Neural cell (in vitro differentiated cells): ENCODE data around the gene NRCAM. TPM values are rescaled to one million over a fixed set of nuclear protein-coding genes. Genes with fewer than 3 reads are reported as not detected.

Experiments
- H2AFZ ChIP-seq: fragments of 200-600, 300-800 bp; sonication (generic), shearing (Covaris generic); 2 replicates; pipeline ENCODE4 v1.6.0; 2014; ENCODE audit warnings: low read depth, mild to moderate bottlenecking, antibody characterized with exemption, low read length, moderate library complexity
- H3F3A ChIP-seq: fragments of 200-600 bp; shearing (Covaris generic); 2 replicates; pipeline ENCODE4 v1.6.1; 2016; ENCODE audit warnings: mild to moderate bottlenecking, moderate library complexity, mixed read lengths, antibody characterized with exemption, low read length; ENCODE audit not compliant: insufficient read depth, poor library complexity, severe bottlenecking
- H3K27ac ChIP-seq: fragments of 200-600, 300-800 bp; sonication (generic), shearing (Covaris generic); 2 replicates; pipeline ENCODE4 v1.5.1; 2014; ENCODE audit warnings: mild to moderate bottlenecking, low read length, moderate library complexity
- H3K27me3 ChIP-seq: fragments of 300-800, 200-600 bp; sonication (generic), shearing (Covaris generic); 2 replicates; pipeline ENCODE4 v1.6.0; 2014; ENCODE audit warnings: mild to moderate bottlenecking, low read depth, low read length, moderate library complexity; ENCODE audit not compliant: insufficient read depth
- H3K36me3 ChIP-seq: fragments of 300-800, 200-600 bp; sonication (generic), shearing (Covaris generic); 2 replicates; pipeline ENCODE4 v1.5.1; 2014; ENCODE audit warnings: mild to moderate bottlenecking, antibody characterized with exemption, low read length, moderate library complexity; ENCODE audit not compliant: insufficient read depth
- H3K4me2 ChIP-seq: fragments of 300-800, 200-600 bp; sonication (generic), shearing (Covaris generic); 2 replicates; pipeline ENCODE4 v1.6.0; 2014; ENCODE audit warnings: mild to moderate bottlenecking, low read length
- H3K4me3 ChIP-seq: fragments of 300-800, 200-600 bp; sonication (generic), shearing (Covaris generic); 2 replicates; pipeline ENCODE4 v1.5.1; 2014; ENCODE audit warnings: mild to moderate bottlenecking, low read length, moderate library complexity
- H3K79me2 ChIP-seq: fragments of 200-600 bp; shearing (Covaris generic); replicated peaks from 2 replicates; pipeline ENCODE4 v1.6.0; 2014; ENCODE audit warnings: mild to moderate bottlenecking, low read length, moderate library complexity; ENCODE audit not compliant: insufficient read depth
- H3K9ac ChIP-seq: fragments of 300-800, 200-600 bp; sonication (generic), shearing (Covaris generic); 2 replicates; pipeline ENCODE4 v1.6.1; 2016; ENCODE audit warnings: mild to moderate bottlenecking, low read length, mixed read lengths
- H3K9me2 ChIP-seq: fragments of 200-600 bp; shearing (Covaris generic); 2 replicates; pipeline ENCODE4 v1.6.1; 2016; ENCODE audit warnings: mild to moderate bottlenecking, low read length, mixed read lengths; ENCODE audit not compliant: insufficient read depth
- H3K9me3 ChIP-seq: fragments of 200-600, 300-800 bp; sonication (generic), shearing (Covaris generic); 2 replicates; pipeline ENCODE4 v1.6.1; 2016; ENCODE audit warnings: mild to moderate bottlenecking, mixed run types, low read length, moderate library complexity, mixed read lengths
- H4K20me1 ChIP-seq: fragments of 200-600 bp; shearing (Covaris generic); 2 replicates; pipeline ENCODE4 v1.6.1; 2016; ENCODE audit warnings: mild to moderate bottlenecking, mixed run types; ENCODE audit not compliant: insufficient read depth
- CTCF ChIP-seq: fragments of 450-650 bp; IDR thresholded peaks from 2 replicates; pipeline ENCODE4 v1.5.1; 2014; ENCODE audit warnings: antibody characterized with exemption, mild to moderate bottlenecking, moderate library complexity; ENCODE audit not compliant: poor library complexity, severe bottlenecking
- EP300 ChIP-seq: fragments of 450-650 bp; conservative IDR thresholded peaks from 2 replicates; pipeline ENCODE4 v1.6.1; 2014; ENCODE audit warnings: antibody characterized with exemption, mild to moderate bottlenecking, moderate library complexity; ENCODE audit not compliant: poor library complexity, severe bottlenecking
- EZH2 ChIP-seq: fragments of 200-600, 300-800 bp; shearing (Covaris generic), sonication (generic); IDR thresholded peaks from 2 replicates; pipeline ENCODE4 v1.6.1; 2014; ENCODE audit warnings: antibody characterized with exemption, low read length, borderline replicate concordance, mild to moderate bottlenecking; ENCODE audit not compliant: insufficient read depth, poor library complexity, severe bottlenecking
- MXI1 ChIP-seq: fragments of 450-650 bp; conservative IDR thresholded peaks from 2 replicates; pipeline ENCODE4 v1.6.1; 2014; ENCODE audit warnings: antibody characterized with exemption, mild to moderate bottlenecking; ENCODE audit not compliant: poor library complexity, severe bottlenecking
- POLR2AphosphoS5 ChIP-seq: IDR thresholded peaks from 2 replicates; pipeline ENCODE4 v1.6.1; 2012
- RAD21 ChIP-seq: fragments of 450-650 bp; conservative IDR thresholded peaks from 2 replicates; pipeline ENCODE4 v1.6.1; 2014; ENCODE audit warnings: antibody characterized with exemption, mild to moderate bottlenecking, moderate library complexity
- REST ChIP-seq: IDR thresholded peaks from 2 replicates; pipeline ENCODE4 v1.6.1; 2012; ENCODE audit warnings: borderline replicate concordance
- SMC3 ChIP-seq: fragments of 450-650 bp; conservative IDR thresholded peaks from 2 replicates; pipeline ENCODE4 v1.6.1; 2014; ENCODE audit warnings: antibody characterized with exemption, mild to moderate bottlenecking, moderate library complexity; ENCODE audit not compliant: poor library complexity
- TAF1 ChIP-seq: IDR thresholded peaks from 2 replicates; pipeline ENCODE4 v1.6.1; 2012; ENCODE audit warnings: low read depth
- polyA plus RNA-seq: library from polyadenylated mRNA; depleted of rRNA; stranded (reverse); fragments of >200 nt; gene quantifications from 2 replicates; pipeline ENCODE4 v1.2.3, GENCODE V29; 2014

The NRCAM gene
- polyA plus RNA-seq, 1 donor from 2014 or later: 90.9 TPM

- H3K9ac ChIP-seq: no peak overlapping the region
- no peak overlapping the region for H3K4me3 ChIP-seq
- no peaks in the 10 kb centered on the region for H3K9me2 ChIP-seq
- H4K20me1 ChIP-seq: no peaks in the 10 kb centered on the region
- H3K9me3 ChIP-seq: no peaks in the 10 kb centered on the region
- H3K4me2 ChIP-seq: no peak overlapping the region
- H2AFZ ChIP-seq: no peak overlapping the region
- H3K27ac ChIP-seq: no peak overlapping the region
- H3K36me3 ChIP-seq: no peaks in the 10 kb centered on the region
- H3K27me3 ChIP-seq: no peaks in the 10 kb centered on the region
- peaks cover 14% of the 10 kb centered on the region for H3K79me2 ChIP-seq
- no peaks in the 10 kb centered on the region for H3F3A ChIP-seq
- no peak for TF ChIP-seq CTCF
- TF ChIP-seq REST: no peak
- no peak for TF ChIP-seq RAD21
- no peak for TF ChIP-seq EP300
- TF ChIP-seq MXI1: no peak
- TF ChIP-seq SMC3: no peak
- TF ChIP-seq EZH2: no peak
- no peak for TF ChIP-seq TAF1
- TF ChIP-seq POLR2AphosphoS5: no peak
Measured at GRCh38 chr7:108409146-108409545, 47.1 kb downstream of the NRCAM start.

- Histone ChIP-seq H3K4me2 (no peak overlapping the region), H3K9me3 (no peaks in the 10 kb centered on the region), H2AFZ (no peak overlapping the region), H3F3A (no peaks in the 10 kb centered on the region), H4K20me1 (no peaks in the 10 kb centered on the region), H3K9ac (no peak overlapping the region), H3K9me2 (no peaks in the 10 kb centered on the region), H3K27me3 (no peaks in the 10 kb centered on the region), H3K4me3 (no peak overlapping the region), H3K79me2 (peaks cover 14% of the 10 kb centered on the region), H3K36me3 (no peaks in the 10 kb centered on the region), H3K27ac (no peak overlapping the region)
- TF ChIP-seq TAF1: no peak
- TF ChIP-seq SMC3: no peak
Measured at GRCh38 chr7:108408296-108408991, 47.8 kb downstream of the NRCAM start.
